Skin epidermis (tissue), 12 donors: Measurements from ENCODE around the gene CCDC83.
"Not testable (repeated sequence)": the region's sequence is repeated elsewhere in the genome, so short reads cannot be mapped to it uniquely, and the experiment has no call there.

Experiments
- H3K27ac ChIP-seq, 21 experiments: fragments of 200-600 bp; sonication (generic) in 11 of 21; one replicate each; pipeline ENCODE4 v1.5.0; 2020; ENCODE audit warnings: mild to moderate bottlenecking in 3 of 21, inconsistent platforms in 2 of 21, moderate library complexity in 2 of 21
- H3K4me3 ChIP-seq, 7 experiments: fragments of 200-600 bp; sonication (generic) in 2 of 7; one replicate each; pipeline ENCODE4 v1.5.0; 2020; ENCODE audit warnings: inconsistent platforms in 2 of 7, mild to moderate bottlenecking in 2 of 7, moderate library complexity in 1 of 7

CCDC83 gene

DNA sequence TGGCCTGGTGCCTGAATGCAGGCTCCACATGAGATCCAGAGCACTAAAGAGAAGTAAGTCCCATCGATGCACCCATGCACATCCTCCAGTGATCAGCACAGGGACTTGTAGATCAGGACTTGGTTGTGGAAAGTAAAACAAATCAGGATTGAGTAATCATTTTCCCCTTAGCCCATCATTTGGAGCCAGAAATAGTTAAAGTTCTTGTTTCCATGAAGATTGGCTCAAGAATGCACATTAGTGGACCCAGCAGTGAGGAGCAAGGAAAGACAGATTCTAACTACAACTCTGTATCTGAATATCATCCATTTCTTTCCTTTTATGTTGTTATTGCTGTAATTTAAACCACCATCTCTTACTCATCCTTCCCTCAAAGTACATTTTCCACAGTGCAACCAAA lies 19.1 kb downstream of the CCDC83 start:
- H3K4me3 ChIP-seq: no peak overlapping the region
- H3K27ac ChIP-seq: no peak overlapping the region

GRCh38 chr11:85875505-85875904 lies 20.3 kb downstream of the CCDC83 start:
- Histone ChIP-seq H3K4me3 (no peak overlapping the region), H3K27ac (no peak overlapping the region)

- H3K27ac ChIP-seq: no peak overlapping the region
- H3K4me3 ChIP-seq: no peak overlapping the region
Measured at GRCh38 chr11:85884581-85885021, 29.4 kb downstream of the CCDC83 start.

GRCh38 chr11:85886089-85887056 lies 31.2 kb downstream of the CCDC83 start:
- Histone ChIP-seq H3K27ac (no peak overlapping the region), H3K4me3 (no peak overlapping the region)

GRCh38 chr11:85889108-85889507 lies 33.9 kb downstream of the CCDC83 start:
- H3K4me3 ChIP-seq: no peak overlapping the region
- no peak overlapping the region for H3K27ac ChIP-seq

- H3K27ac ChIP-seq: no peak overlapping the region
- no peak overlapping the region for H3K4me3 ChIP-seq
Measured at GRCh38 chr11:85889676-85890579, 34.7 kb downstream of the CCDC83 start.

GRCh38 chr11:85893395-85893794 lies 38.2 kb downstream of the CCDC83 start:
- Histone ChIP-seq H3K27ac (no peak overlapping the region), H3K4me3 (no peak overlapping the region)

GRCh38 chr11:85896876-85897275 lies 41.7 kb downstream of the CCDC83 start:
- Histone ChIP-seq H3K27ac (no peak overlapping the region), H3K4me3 (no peak overlapping the region)

DNA sequence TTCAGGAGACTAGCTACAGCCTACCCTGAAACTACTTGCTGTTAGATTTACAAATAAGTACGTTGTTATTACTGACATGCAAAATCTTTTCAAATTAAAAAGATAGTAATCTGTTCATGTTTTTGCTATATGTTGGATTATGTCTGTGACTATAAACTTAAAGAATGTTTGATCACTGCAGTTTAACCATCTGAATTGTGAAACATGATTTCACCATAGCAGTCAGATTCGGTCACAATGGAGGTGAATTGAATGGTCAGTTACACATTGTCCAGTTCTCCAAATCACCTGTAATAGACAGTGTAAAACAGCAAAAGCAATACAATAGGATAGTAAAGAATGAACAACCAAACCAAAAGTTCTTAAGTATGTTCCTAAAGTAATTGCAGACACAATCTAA lies 43.3 kb downstream of the CCDC83 start:
- H3K4me3 ChIP-seq: no peak overlapping the region
- H3K27ac ChIP-seq: no peak overlapping the region

GRCh38 chr11:85902353-85902752 lies 47.2 kb downstream of the CCDC83 start:
- H3K4me3 ChIP-seq: no peak overlapping the region
- H3K27ac ChIP-seq: no peak overlapping the region

- H3K4me3 ChIP-seq: no peak overlapping the region
- H3K27ac ChIP-seq: no peak overlapping the region
Measured at GRCh38 chr11:85903406-85903805, 48.2 kb downstream of the CCDC83 start.

- H3K4me3 ChIP-seq: no peak overlapping the region
- H3K27ac ChIP-seq: no peak overlapping the region
Measured at GRCh38 chr11:85903811-85904210, 48.6 kb downstream of the CCDC83 start.

- H3K27ac ChIP-seq: no peak overlapping the region
- H3K4me3 ChIP-seq: no peak overlapping the region
Measured at GRCh38 chr11:85912414-85912813, 57.2 kb downstream of the CCDC83 start.

DNA sequence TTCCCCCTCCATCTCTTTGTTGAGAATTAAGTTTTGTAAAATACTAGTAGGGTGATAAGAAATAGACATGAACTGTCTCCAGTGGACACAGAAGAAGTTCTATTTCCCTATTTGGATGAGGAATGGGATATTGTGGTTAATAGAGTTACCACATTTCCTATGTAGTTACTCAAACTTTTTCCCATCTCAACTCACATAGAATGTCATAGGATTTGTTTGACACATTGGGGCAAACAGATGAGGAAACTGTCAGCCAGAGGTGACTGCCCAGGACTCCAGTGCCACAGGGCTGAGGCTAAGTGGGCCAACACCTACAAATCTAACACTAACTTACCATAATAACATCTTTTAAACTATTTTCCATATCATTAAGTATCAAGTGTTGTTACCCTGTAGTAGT lies 58.3 kb downstream of the CCDC83 start:
- Histone ChIP-seq H3K27ac (no peak overlapping the region), H3K4me3 (no peak overlapping the region)

GRCh38 chr11:85914425-85914824 lies 59.2 kb downstream of the CCDC83 start:
- H3K27ac ChIP-seq: no peak overlapping the region
- no peak overlapping the region for H3K4me3 ChIP-seq

DNA sequence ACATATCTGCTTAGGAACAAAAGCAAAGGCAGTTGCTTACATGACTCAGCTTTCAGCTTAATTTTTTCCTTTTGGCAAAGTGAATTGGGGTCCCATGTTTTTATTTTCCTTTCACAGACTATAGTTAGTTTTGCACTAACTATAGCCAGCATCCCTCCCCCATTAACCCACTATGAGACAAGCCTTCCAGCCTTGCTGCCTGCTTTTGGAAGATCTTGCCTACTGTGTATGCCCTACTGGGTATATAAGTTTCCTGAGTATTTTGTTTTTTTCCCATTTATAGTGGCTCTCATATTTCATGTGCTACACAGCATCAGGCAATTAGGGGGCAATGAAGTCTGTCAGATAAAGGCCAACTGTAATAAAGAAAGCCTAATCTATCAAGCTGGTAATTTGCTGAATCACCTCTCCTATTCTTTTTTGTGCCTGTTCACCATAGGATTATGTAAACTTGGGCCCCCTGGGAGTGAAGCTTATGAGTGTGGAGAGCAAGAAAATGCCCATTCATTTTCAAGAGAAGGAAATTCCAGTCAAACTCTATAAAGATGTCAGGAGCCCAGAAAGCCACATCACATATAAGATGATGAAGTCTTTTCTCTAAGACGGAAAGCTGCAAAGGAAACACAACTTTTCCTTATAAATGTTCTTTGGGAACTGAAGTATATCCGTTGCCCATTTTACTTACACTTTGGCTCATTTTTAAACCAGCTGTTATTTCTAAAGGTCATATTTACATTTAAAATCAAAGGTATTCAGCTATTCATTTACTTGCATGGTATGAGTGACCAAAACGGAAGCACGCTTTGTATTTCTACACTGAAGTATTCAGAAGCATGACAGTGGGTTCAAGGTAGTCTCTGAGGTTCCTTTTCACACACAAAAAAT lies 64.0 kb downstream of the CCDC83 start:
- H3K4me3 ChIP-seq: no peak overlapping the region
- H3K27ac ChIP-seq: no peak overlapping the region

GRCh38 chr11:85922367-85922766 lies 67.2 kb downstream of the CCDC83 start:
- Histone ChIP-seq H3K27ac (no peak overlapping the region), H3K4me3 (no peak overlapping the region)

- Histone ChIP-seq H3K27ac (no peak overlapping the region), H3K4me3 (no peak overlapping the region)
Measured at GRCh38 chr11:85923455-85923854, 68.3 kb downstream of the CCDC83 start.

GRCh38 chr11:85926653-85927214 lies 71.6 kb downstream of the CCDC83 start:
- H3K27ac ChIP-seq: not testable (repeated sequence)

More at GRCh38 chr11:85926653-85927214, 71.6 kb downstream of the CCDC83 start:
- not testable (repeated sequence) for H3K4me3 ChIP-seq
